SIG-M5 treated with dmso at 0.1 percent for 504 hours (cell line): ENCODE data around the gene ITLN2.
"Not testable (repeated sequence)": the region's sequence is repeated elsewhere in the genome, so short reads cannot be mapped to it uniquely, and the experiment has no call there.

Experiments
- DNase-seq: peaks from one replicate; lab custom pipeline; 2025; ENCODE audit not compliant: unreplicated experiment; lab: John Stamatoyannopoulos, UW

The ITLN2 gene

GRCh38 chr1:160910170-160910750 is 44.3 kb downstream of the ITLN2 start:
- DNase-seq, result no peak

GRCh38 chr1:160907976-160908375 is 46.6 kb downstream of the ITLN2 start:
- no peak for DNase-seq

GRCh38 chr1:160905617-160905989 is 49.0 kb downstream of the ITLN2 start:
- DNase-seq, result no peak

- no peak for DNase-seq
Measured at GRCh38 chr1:160904783-160905616, 49.6 kb downstream of the ITLN2 start.

- DNase-seq, result not testable (repeated sequence)
Measured at GRCh38 chr1:160902251-160902650, 52.4 kb downstream of the ITLN2 start.

- DNase-seq, result no peak
Measured at GRCh38 chr1:160901768-160902167, 52.8 kb downstream of the ITLN2 start.

GRCh38 chr1:160900683-160901082 is 53.9 kb downstream of the ITLN2 start:
- DNase-seq, result not testable (repeated sequence)
